ENCODE results near the gene PANX2.

The PANX2 gene

DNA sequence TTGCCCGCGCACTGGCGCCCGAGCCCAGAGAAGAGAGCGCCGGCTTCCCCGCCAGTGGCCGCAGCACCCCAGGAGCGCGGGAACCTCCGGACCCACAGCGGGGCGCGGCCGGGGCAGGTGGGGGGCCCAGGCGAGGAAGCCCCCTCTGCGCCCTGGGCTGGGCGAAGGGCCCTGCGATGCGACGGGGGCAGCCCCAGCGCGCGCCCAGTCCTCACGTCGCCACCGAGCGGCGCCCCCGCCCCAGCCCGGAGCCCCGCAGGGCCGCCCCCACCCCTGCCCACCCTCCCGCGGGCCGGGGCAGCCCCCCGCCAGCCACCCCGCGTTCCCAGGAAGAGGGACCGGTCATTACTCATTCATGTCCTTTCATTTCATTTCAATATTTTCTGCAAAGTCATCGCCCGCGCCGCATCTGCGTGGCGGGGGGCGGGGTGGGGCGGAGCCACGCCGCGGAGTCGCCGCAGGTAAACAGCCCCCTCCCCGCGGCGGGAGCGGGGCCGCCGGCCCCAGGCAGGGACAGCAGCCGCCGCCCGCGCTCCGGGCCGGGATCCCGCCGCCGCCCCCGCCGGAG is 673 bp upstream of the PANX2 start:
- no peak for DNase-seq (ENCODE audit: low read depth in 2 of 2)

DNA sequence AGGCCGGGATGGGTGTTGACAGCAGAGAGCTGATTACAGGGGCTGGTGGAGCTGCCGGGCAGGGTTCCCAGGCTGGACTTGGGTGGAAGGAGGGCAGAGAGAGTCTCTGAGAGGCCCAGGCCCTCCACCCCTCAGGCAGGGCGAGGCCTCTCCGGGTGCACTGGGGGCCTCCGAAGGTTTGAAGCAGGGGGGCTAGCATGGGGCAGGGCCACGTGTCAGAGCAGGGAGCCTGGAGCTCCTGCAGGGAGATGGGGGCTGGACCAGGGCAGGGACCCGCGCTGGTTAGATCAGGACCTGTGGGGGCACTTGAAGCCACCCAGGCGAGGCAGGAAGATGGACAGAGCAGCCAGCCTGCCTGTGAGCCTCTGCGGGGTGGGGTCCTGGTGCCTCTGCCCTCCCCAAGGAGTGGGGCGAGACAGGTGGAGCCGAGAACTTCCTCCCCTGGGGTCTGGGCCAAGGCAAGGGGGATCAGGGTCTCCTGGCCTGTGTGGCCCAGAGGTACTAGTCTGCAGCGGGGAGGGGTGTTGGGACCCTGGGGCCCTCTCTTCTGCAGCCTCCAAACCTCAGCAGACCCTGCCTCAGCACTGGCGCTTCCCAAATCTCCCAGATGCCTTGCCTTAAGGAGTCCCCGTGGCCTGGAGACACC is 911 bp downstream of the PANX2 start:
- no peak for DNase-seq (ENCODE audit: low read depth in 2 of 2)

DNA sequence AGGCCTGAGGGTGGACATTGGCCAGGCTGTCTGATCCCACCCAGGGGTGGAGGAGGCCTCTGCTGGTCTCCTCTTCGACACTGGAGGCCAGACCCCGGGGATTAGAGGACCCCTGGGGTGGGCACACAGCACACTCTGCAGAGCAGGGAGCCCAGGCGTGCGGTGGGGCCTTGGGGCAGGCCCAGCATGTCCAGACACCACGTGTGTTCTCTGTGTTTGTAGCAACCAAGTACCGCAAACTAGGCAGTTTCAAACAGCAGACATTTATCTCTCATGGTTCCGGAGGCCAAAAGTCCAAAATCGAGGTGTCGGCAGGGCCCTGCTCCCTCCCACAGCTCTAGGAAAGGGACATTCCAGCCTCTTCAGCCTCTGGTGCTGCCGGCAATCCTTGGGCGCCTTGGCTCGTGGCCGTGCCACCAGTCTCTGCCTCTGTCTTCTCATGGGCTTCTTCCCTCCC is 1.5 kb downstream of the PANX2 start:
- no peak for DNase-seq (ENCODE audit: low read depth in 2 of 2)

DNA sequence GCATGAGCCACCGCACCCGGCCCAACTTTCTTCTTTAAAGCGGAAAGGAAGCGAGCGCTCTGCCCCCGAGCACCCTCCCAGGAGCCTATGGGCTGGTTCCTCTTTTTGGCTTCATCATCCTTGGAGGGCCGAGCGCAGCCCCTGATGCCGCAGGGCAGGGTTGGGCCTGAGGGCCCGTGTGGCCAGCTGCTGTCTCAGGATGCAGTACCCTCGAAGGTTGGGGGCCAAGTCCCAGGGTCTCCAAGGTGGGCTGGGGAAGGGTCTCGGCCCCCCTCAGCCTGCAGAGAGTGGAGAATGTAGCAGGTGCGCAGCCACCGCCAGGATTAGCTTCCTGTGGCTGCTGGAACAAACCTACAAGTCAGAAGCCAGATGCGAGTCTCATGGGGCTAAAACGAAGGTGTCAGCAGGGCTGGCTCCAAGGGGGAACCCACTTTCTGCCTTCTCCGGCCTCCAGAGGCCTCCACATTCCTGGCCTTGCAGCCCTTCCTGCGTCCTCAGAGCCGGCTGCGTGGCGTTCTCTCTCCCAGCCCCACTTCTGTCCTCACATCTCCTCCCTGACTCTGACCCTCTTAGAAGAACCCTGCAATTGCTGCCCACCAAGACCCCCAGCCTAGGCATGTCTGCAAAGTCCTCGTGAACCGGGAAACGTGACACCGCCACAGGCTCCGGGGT is 2.9 kb downstream of the PANX2 start:
- no peak for DNase-seq (ENCODE audit: low read depth in 2 of 2)

DNA sequence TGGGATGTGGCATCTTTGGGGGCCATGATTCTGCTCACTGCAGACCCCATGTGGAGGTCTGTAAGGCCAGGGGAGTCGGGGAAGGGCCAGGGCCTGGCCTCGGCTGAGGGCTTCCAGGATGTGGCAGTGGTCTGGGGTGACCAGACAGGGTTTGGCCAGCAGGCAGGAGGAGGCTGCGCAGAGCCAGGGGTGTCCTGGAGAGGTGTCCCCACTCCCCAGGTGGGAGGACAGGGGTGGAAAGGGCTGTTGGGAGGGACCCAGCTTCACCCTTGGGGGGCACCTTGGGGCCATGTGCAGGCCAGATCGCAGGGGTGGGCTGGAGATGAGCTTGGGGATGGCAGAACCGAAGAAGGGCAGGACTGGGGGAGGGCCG is 3.4 kb downstream of the PANX2 start:
- DNase-seq (ENCODE audit: low read depth in 2 of 2) = no peak

DNA sequence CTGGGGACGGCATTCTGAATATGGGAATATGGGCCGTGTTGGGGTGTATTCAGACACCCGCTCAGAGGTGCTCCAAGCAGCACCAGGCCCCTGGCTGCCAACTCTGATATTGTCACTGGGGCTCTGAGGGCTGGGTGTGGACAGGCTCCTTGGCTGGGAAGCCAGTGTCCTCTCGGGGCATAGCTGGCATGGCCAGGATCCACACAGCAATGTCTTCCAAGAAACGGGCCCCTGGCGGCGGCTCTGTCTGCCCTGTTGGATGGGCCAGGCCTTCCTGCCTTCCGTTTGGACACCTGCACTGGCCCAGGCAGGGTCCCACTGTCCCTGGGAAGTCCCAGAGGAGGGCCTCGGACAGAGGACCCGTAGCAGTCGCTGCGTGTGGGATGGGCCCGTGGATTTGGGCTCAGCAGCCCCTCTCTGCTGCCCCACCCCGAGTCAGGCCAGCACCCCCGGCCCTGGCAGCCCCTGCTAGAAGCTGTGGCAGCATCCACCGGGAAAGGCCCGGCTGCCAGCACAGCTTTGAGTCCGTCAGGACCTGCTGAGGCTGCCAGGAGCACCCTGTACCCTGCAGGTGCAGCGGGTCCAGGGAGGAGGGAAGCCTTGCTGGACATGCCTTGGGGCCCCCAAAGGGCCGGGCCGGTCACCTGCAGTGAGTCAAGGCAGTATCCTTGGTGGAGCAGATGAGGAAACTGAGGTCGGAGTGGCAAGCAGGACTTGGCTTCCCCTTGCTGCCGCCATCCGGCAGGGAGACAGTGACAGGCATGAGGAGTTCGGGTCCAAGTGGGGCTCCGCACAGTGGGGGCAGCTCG is 4.1 kb downstream of the PANX2 start:
- DNase-seq (ENCODE audit: low read depth in 2 of 2) = no peak

DNA sequence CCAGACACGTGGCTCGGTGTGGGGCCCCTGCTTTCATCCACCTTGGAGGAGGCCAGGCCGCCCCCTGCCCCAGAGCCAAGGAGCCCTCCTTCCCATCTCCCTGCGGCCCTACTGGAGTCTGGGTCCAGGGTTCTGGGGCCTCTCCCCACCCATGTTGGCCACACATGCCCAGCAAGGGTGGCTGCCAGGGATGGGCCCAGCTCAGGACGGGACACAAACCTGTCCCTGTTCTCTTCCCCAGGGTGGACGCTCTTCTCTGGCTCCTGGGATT is 4.6 kb downstream of the PANX2 start:
- no peak for DNase-seq (ENCODE audit: low read depth in 2 of 2)

DNA sequence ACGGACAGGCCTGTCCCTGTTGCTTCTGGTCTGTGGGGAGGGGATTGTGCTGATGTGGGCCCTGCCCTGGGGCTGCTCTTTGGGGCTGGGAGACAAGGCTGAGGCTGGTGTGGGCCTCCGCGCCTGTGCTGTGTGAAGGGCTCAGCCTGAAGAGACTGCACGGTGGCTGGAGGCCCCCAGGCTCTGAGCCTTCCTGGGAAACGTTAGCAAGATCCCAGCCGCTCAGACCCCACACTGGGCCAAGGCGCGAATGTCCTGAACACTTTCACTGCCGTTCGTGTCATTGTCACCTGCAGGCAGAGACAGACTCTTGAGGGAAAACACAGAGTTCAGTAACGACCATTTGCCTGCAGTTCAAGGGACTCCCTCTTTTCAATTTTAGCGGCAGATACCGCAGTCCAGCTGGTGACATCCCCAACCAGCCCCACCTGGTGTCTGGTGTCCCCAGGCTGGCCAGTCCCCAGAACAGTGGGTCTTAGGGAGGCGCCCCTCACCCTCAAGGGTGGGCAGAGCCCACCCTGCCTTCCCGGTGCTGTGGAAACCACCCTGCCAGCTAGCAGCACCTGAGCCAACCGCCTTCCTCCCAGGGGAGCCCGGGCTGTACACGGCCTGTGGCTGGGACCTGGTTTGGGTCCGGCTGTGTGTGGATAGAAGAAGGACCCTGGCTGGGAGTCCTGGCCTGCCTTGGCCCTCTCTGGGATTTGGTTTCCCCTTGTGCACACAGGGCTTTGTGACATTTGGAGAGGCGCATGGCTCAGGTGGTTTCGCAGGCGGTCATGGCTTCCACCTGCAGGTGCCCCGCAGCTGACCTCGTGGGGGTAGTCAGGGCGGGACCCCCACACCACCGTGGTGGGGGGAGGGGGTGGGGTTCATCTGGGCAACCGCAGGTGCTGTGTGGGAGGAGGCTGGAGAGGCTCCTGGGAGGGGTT is 5.7 kb downstream of the PANX2 start:
- no peak for DNase-seq (ENCODE audit: low read depth in 2 of 2)

DNA sequence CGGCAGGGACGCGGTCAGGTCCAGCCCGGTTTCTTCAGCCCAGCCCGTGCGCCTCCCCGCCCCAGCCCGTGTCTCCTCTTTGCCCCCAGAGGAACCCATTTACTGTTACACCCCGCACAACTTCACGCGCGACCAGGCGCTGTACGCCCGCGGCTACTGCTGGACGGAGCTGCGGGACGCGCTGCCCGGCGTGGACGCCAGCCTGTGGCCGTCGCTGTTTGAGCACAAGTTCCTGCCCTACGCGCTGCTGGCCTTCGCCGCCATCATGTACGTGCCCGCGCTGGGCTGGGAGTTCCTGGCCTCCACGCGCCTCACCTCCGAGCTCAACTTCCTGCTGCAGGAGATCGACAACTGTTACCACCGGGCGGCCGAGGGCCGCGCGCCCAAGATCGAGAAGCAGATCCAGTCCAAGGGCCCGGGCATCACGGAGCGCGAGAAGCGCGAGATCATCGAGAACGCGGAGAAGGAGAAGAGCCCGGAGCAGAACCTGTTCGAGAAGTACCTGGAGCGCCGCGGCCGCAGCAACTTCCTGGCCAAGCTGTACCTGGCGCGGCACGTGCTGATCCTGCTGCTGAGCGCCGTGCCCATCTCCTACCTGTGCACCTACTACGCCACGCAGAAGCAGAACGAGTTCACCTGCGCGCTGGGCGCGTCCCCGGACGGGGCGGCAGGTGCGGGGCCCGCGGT is 6.5 kb downstream of the PANX2 start:
- no peak for DNase-seq (ENCODE audit: low read depth in 2 of 2)

DNA sequence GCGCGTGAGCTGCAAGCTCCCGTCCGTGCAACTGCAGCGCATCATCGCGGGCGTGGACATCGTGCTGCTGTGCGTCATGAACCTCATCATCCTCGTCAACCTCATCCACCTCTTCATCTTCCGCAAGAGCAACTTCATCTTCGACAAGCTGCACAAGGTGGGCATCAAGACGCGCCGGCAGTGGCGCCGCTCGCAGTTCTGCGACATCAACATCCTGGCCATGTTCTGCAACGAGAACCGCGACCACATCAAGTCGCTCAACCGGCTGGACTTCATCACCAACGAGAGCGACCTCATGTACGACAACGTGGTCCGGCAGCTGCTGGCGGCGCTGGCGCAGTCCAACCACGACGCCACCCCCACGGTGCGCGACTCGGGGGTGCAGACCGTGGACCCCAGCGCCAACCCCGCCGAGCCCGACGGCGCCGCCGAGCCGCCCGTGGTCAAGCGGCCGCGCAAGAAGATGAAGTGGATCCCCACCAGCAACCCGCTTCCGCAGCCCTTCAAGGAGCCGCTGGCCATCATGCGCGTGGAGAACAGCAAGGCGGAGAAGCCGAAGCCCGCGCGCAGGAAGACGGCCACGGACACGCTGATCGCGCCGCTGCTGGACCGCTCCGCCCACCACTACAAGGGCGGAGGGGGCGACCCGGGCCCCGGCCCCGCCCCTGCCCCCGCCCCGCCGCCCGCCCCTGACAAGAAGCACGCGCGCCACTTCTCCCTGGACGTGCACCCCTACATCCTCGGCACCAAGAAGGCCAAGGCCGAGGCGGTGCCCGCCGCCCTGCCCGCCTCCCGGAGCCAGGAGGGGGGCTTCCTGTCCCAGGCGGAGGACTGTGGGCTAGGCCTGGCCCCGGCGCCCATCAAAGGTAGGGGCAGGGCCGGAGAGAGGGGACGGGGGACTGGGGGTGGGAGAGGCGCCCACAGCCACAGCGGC is 7.3 kb downstream of the PANX2 start:
- no peak for DNase-seq (ENCODE audit: low read depth in 2 of 2)

DNA sequence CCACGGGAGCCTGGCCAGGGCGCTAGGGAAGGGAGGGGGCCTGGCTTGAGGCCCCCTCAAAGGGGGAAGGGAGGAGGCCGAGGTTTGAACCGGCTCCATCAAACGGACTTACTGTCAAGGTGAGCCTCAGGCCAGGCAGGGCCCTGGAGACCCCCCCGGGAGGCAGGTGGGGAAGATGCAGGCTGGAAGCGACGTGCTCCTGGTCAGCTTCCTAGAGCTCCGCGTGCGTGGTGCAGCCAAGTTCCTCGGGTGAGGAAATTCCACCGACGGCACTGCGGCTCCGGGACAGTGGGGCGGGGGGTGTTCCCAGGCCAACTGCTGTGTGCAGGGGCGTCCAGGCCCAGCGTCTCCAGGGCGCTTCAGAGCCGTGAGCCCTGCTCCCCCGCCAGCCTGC is 7.9 kb downstream of the PANX2 start:
- no peak for DNase-seq (ENCODE audit: low read depth in 2 of 2)

DNA sequence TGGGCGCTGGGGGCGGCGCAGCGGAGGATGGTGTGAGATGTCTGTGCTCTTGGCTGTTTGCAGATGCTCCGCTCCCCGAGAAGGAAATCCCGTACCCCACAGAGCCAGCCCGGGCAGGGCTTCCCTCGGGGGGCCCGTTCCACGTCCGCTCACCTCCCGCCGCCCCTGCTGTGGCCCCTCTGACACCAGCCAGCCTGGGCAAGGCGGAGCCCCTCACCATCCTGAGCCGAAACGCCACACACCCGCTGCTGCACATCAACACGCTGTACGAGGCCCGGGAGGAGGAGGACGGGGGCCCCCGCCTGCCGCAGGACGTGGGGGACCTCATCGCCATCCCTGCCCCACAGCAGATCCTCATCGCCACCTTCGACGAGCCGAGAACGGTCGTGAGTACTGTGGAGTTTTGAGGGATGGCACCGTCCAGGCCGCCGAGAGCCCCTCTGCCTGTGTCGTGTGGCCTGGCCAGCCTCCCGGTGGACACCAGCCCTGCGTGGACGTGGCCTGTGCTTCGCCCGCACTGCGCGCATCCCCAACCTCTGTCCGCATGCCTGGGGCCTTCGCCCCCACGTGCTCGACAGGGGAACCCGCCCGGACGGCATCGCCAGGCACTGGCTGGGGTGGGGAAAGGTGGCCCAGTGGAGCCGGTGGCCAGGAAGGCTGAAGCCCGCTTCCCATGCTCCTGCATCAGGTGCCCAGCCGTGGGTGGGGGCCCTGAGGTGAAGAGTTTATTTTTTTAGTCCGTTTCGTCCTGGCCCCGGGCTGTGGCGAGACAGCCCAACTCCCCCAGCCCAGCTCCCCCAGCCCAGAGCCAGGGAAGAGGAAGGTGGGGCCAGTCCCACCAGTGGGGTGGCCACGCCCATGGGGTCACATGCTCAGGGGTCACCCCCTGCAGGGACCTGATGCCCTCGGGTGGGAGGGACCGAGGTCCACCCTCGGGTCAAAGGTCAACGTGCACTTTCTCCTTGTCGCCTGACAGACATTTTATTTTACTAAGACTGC is 8.6 kb downstream of the PANX2 start:
- DNase-seq (ENCODE audit: low read depth in 2 of 2) = no peak

DNA sequence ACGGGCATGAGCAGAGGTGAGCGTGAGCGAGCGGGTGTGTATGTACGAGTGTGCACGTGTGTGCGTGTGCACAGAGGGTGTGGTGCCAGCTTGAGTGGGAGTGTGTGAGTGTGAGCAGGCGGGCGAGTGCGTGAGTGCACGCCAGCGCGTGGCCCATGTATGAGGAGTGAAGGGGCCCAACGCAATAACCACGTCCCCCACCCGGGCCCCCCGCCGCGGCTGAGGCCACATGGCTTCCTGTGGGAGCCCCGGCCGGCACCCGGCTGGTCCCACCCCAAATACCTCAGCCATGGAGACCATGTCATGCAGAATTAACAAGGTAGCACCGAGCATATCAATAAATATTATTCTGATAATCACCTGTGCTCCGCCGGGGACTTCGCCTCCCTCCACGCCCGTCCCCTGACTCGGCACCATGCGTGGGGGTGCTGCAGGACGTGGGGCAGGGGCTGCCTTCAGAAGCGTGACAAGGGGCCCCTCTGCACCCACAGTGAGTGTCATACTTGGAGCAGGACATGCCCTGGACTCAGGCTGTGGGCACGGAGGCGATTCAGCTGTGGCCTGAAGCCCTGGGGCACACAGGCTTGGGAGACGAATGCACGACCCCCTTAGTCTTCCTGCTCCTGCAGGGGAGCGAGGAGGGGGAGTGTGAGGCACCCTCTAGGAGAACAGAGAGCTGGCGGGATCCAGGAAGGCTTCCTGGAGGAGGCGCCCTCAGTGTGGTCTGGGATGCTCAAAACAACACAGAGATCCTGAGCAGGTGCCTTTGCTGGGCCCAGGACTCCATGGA is 9.6 kb downstream of the PANX2 start:
- no peak for DNase-seq (ENCODE audit: low read depth in 2 of 2)

DNA sequence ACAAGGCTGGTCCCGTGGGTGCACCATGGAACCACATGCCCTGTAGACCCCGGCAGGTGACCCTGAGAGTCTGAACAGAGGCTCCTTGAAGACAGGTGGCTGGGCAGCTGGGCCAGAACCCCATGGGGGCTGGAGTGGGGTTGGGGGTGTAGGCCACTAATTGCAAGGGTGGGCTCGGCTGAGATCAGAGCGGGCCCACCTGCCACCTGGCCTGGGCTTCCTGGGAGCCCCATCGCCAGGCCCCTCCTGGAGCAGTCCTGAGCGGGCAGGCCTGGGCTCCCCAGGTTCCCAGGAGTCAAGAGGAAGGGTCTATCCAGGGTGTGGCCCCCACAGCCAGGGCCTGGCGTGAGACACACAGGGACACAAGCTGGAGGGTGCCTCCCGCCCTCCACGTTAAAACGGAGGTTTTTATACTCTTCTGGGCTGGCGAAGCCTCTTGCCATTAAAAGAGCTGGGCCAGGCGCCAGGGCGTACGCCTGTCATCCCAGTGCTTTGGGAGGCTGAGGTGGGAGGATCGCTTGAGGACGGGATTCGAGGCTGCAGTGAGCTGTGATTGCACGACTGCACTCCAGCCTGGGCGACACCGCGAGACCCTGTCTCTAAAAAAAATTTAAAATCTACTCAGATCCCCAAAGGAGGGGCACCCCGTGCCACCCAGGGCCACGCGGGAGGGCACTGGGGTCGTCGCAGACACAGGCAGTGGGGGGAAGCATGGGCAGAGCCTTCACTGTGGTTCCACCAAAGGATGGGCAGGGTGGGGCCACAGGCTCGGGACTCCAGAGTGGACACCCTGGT is 10.4 kb downstream of the PANX2 start:
- no peak for DNase-seq (ENCODE audit: low read depth in 2 of 2)

DNA sequence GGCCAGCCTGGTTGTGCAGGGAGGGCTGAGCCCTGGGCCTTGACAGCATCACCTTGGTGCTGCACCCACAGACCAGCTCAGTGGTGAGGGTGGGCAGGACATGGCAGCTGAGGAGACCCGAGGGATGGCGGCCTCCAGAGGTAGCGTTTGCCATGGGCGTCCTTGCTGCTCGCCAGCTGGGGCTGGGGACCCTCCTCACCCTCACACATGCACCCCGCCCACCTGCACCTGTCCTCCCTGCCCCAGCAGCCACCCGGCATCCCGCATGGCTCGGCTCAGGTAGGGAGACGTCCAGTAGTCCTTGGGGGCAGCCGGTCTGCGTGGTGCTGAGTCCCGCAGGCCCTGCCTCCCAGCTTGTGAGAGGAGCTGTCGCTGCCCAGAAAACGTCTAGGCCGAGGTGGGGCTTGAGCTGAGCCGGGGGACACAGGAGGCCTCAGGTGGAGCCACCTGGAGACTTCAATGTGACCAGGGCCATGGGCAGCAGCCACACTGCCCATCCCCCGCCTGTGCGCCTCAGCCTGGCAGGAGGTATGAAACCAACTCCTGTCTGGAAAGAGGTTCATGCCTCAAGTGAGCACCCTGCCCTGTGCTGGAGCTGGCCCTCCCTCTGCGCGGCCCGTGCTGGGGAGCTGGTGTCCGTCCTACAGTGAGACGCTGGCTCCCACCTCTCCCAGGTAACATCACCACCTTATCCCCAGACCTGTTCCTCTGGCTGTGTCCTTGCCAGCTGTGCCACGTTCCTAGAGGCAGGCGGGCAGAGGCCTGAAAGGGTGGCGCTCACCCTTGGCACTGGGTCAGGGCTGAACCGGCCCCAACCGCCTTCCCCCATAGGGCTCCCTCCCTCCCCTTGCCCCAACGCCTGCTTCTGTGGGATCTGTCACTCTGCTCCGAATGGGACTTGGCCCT is 11.9 kb downstream of the PANX2 start:
- DNase-seq (ENCODE audit: low read depth in 2 of 2) = no peak
